Choroid plexus epithelial cell (primary cell): ENCODE data around the gene KIF18B.

Experiments
- DNase-seq: peaks from one replicate; pipeline ENCODE4 v3.0.0-alpha.2; 2010; ENCODE audit warnings: low read depth
- H3K4me3 ChIP-seq: 2 replicates; pipeline ENCODE4 v1.5.1; 2011; ENCODE audit warnings: low read depth, mild to moderate bottlenecking, control low read depth, low read length, moderate library complexity
- TF ChIP-seq, protein P1 (sequence below): conservative IDR thresholded peaks from 2 replicates; pipeline ENCODE4 v1.5.1; 2011; ENCODE audit warnings: low read depth, mild to moderate bottlenecking, control low read depth, inconsistent platforms, low read length, moderate library complexity

KIF18B gene

DNA sequence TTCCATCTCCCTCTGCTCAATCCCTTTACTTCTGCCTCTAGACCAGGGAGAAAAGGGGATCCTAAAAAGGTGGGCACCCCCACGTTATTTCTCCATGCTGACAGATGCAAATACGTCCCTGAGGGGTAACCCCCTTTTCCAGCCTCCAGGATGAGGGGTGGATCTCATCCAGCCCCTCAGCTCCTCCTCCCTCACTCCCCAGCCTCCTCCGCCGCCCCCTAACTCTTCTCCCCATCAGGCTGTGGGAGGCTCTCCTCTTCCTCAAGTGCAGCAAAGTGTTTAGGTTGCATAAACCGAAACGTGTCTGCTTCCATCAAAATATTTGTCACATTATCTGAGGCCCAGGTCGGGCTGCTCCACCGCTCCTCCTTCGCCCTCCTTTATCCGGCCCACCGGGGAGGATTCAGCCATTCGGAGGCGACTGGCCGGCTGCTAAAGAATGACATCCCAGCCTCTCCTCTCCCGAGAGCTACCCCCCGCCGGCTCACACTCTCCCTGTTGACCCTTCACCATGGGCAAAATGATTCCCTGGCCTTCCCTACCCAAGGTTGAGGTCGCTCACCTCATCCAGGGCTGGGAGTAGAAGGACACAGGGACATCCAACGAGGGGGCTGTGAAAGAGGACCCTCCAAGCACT lies 21.7 kb upstream of the KIF18B start:
- no peak overlapping the region for H3K4me3 ChIP-seq
- TF ChIP-seq, protein P1, sequence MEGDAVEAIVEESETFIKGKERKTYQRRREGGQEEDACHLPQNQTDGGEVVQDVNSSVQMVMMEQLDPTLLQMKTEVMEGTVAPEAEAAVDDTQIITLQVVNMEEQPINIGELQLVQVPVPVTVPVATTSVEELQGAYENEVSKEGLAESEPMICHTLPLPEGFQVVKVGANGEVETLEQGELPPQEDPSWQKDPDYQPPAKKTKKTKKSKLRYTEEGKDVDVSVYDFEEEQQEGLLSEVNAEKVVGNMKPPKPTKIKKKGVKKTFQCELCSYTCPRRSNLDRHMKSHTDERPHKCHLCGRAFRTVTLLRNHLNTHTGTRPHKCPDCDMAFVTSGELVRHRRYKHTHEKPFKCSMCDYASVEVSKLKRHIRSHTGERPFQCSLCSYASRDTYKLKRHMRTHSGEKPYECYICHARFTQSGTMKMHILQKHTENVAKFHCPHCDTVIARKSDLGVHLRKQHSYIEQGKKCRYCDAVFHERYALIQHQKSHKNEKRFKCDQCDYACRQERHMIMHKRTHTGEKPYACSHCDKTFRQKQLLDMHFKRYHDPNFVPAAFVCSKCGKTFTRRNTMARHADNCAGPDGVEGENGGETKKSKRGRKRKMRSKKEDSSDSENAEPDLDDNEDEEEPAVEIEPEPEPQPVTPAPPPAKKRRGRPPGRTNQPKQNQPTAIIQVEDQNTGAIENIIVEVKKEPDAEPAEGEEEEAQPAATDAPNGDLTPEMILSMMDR: no peak
- no peak for DNase-seq

DNA sequence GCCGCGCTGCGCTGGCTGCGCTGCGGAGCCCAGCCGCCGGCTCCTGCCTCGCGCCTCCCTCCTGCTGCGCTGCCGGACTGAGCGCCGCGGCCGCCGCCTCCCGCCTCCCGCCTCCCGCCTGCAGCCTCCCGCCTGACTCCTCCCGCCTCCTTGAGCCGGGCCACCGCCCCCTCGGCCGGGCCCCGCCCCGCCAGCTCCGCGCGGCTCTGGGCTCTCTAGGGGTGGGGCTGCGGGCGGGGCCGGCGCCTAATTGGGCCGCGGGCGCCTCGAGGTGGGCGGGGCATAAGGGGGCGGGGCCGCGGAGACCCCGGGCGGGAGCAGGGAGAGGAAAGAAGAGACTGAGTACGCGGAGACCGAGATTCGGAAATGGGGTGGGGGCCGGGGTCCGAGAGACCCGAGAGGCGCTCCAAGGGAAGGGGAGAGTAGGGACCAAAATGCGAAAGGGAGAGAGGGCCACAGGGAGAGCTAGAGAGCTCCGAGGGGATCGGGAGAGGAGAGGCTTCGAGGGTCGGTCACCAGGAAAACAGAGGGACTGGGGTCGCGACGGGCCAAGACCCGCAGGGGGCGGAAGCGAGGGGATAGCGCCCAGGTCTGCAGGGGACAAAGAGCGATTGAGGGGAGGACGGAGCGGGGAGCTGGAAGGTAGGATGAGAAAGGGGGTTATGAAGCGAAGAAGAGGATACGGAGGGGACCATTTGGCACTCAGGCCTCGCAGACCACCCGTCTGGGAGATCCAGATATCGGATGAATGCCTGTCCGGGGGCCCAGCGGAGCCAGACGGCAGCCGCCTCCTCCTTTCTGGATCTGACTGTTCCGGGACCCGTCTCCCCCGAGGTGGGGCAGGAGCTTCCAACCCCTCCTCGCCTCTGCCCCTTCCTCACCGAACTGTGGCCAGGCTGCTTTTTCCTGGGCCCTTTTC lies 20.9 kb upstream of the KIF18B start, which contains the start of gene C1QL1:
C1QL1 (minus strand) TSS at position 79 of the 919 bp plus-strand sequence. CDS start 255 bp downstream, outside the sequence.
- peak within 1 kb of the TSS; percentile 56 for H3K4me3 ChIP-seq
- peak; percentile 92 for DNase-seq
- TF ChIP-seq, protein P1: peak; percentile 30

DNA sequence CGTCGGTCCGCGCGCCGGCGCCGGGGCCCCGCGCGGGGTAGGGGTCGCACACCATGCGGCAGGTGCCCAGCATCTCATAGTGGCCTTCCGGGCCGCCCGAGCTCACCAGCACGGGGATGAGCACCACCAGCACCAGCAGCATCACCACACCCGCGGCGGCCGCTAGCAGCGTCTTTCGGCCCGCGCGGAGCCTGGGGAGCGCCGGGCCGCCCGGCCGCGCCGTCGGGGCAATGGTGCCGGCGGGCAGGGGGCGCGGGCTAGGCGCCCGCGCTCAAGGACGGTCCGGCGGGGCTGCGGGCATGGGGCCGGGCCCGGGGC lies 20.3 kb upstream of the KIF18B start:
- TF ChIP-seq, protein P1: no peak
- DNase-seq: no peak
- H3K4me3 ChIP-seq: no peak overlapping the region

DNA sequence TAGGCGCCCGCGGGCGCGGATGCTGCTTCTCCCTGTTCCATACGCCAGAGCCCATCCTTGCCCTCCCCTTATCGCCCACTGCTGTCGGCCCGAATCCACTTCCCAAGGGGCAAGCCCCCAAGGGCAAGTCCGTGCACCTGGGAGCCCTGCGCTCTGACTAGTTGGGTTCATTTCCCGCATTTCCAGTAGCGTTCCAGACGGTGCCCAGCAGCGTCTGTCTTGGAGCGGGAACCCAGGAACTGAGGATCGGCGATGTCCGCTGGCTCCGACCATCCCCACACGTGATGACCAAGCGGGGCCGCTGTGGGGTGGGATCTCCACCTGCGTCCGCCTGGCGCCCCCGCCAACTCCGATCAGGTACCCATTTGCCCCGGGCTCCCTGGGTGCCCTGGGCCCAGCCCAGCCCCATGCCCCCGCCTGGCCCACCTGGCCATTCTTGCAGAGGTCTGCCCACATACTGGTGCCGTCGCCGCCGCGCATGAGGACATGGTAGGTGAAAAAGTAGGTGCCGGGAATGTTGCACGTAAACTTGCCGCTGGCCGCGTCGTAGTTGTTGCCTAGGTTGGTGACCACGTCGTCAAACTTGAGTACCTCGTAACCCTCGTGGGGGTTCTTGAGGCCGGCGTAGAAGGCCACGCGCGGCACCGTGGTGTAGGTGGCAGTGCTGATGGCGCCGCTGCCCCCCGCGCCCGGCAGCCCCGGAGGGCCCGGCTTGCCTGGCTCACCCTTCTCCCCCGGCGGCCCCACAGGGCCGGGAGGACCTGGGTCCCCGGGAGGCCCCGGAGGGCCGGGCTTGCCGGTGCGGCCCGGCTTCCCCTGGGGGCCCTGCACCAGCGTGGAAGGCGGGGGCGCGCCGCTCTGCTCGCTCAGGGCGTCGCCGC lies 19.7 kb upstream of the KIF18B start:
- H3K4me3 ChIP-seq: no peak overlapping the region
- TF ChIP-seq, protein P1: no peak
- no peak for DNase-seq

DNA sequence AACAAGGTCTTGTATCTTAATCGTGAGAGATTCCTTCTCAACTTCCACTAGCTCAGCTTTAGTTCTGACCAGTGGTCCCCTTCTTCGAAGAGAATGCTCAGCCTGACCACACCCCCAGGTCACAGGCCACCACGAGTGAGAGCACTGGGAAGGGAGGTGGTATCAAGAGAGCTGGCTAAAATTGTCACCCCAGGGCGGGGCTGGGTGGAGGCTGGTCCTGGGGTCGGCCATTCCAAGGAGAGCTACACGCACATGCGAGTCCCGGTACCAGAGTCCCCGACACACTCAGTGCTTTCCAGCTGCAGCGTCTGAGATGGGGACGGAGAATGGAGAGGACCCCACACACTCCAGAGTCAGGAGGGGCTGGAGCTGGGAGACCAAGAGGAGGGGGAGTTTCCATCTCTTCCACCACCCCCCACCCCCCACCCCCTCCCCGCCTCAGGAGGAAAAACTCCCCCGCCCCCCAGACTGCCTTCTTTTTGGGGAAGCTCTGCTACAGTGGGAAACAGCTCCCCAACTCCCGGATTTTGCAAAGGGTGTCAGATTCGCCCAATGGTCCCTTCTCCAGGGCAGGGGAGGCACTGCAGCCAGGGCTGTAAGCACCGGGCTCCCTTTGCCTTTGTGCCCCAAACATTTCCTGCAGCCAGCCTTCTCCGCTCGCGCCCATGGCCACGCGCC lies 18.9 kb upstream of the KIF18B start:
- no peak for DNase-seq
- TF ChIP-seq, protein P1: no peak
- no peak overlapping the region for H3K4me3 ChIP-seq

DNA sequence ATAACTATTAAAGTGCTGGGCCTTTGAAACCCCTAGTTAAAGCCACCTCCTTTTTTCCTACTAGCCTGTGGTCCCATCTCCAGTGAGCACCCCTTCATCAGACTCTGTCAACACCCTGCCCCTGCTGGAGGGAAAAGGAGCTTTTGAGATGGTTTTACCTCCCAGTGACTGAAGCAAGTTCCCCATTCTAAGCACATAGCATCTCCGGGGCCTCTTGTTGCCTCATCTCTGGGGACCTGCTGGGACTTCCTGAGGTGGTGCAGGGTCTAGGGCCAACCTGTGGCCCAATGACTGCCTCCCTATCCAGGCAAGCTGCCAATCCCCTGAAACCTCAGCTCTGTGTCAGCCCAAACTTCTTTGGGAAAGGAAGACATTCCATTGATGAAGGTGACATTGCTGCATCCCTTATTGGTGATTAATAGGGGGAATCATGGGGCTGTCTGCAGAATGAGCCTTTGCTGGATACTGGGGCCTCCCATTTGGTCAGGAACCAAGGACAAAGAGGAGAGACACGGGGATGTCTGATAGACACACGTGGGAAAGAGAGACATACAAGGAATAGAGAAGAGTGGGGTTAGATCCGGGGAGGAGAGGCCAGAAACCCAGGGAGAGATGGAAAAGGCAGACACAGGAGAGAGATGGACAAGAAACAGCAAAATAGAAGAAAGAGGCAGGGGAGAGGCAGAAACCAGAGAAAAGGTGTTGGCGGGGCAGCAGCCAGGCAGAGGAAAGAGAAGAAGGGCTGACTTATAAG lies 18.1 kb upstream of the KIF18B start:
- no peak overlapping the region for H3K4me3 ChIP-seq
- DNase-seq: no peak
- TF ChIP-seq, protein P1: peak; percentile 7
